GM18517 (cell line): ENCODE data around the gene CGB2.
"Not testable (repeated sequence)": the region's sequence is repeated elsewhere in the genome, so short reads cannot be mapped to it uniquely, and the experiment has no call there.

Source experiments
- ATAC-seq: cut with Tn5 transposase; IDR thresholded peaks from one replicate; pipeline ENCODE4 v1.9.1; 2021; ENCODE audit warnings: mild to moderate bottlenecking, moderate library complexity; ENCODE audit not compliant: unreplicated experiment

CGB2 gene

DNA sequence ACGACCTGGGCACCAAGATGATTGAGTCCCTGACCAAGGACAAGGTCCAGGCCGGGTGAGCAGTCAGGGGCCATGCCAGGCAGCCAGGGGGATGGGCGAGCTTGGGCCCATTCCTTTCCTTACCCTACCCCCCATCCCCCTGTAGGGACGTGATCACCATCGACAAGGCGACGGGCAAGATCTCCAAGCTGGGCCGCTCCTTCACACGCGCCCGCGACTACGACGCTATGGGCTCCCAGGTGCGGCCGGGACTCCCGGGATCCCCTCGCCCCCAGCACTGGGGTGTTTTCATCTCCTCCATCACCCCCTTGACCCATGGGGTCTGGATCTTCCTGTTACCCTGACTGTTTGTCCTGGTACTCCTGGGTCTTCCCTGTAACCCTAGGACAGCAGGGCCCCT lies 21.9 kb upstream of the CGB2 start:
- no peak for ATAC-seq

- ATAC-seq = no peak
Measured at GRCh38 chr19:49010453-49010852, 21.2 kb upstream of the CGB2 start.

- no peak for ATAC-seq
Measured at GRCh38 chr19:49011194-49011593, 20.5 kb upstream of the CGB2 start.

- ATAC-seq = no peak
Measured at GRCh38 chr19:49014123-49014869, 17.4 kb upstream of the CGB2 start.

DNA sequence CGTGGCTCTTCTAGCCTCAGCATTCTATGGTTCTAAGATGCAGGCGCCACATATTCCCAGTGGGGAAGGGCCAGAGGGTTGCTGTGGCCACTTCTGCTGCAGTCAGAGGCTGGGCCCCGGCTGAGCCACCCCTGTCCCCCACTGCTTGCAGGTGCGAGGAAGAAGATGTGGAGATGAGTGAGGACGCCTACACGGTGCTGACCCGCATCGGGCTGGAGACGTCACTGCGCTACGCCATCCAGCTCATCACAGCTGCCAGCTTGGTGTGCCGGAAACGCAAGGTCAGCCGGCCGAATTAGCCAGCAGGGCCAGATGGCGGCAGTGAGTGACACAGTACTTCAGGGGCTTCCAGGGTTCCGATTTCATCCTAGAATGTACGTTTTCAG lies 16.8 kb upstream of the CGB2 start:
- ATAC-seq = no peak

- no peak for ATAC-seq
Measured at GRCh38 chr19:49016067-49016839, 15.4 kb upstream of the CGB2 start.

DNA sequence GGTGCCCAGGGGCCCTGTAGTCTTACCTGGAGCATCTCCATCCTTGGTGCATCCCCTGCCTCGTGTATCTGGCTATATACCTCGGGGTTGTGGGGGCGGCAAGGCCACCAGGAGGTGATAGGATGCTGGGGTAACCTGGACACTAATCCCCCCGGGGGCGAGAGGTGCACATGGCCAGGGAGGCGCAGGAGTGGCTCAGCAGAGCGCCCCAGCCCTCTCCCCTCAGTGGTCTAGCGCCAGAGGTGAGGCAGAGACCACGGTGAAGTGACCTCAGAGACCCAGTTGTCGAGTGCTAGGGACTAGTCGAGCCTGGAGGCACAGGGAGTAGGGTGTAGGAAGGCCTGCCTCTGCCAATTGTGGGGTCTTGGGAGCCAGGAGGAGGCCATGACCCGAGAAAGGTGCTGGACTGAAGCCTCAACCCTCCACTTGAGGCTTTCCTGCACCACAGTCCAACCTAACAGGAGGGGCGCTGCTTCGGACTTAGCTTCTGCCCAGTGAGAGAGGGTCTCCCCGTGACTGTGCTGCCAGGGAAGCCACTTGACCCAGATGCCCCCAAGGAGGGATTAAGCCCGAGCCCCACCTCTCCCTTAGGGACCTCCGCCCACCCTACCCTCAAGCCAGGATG lies 14.5 kb upstream of the CGB2 start, which contains the start of gene LHB:
Gene LHB, minus strand, starts transcription at position 51 of the 625 bp plus-strand sequence. Its CDS starts 10 bp downstream, at position 41.
- no peak for ATAC-seq

DNA sequence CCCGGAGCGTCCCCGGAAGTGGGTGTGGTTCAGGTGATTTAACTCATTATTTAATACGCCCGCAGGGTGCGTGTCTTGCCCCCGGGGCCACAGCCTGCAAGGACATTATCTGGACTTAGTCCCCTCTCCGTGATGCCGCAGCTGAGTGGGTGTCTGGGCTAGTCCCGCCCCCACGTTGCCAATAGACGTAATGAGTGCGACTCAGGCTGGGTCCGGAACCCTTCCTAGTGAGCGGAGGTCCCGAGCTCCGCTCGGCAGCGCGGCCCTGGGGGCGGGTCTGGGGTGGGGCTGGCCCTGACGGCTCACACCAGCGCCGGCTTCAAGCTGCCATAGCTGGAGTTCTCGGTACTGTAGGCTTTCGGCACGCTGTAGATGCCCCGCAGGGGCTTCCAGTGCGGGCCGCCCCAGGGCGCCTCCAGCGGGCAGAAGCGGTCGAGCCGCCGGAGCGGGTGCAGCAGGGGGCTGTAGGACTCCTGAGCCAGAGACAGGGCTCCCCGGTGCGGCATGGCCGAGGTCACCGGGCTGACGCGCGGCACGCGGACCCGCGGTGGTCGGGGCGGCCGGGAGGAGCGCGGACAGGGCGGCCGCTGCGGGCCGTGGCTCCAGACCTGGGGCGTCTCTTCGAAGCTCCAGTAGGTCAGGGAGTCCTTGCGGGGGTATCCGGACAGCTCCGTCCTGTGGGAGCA lies 13.9 kb upstream of the CGB2 start:
- no peak for ATAC-seq

- ATAC-seq = not testable (repeated sequence)
Measured at GRCh38 chr19:49018388-49019241, 13.1 kb upstream of the CGB2 start.

DNA sequence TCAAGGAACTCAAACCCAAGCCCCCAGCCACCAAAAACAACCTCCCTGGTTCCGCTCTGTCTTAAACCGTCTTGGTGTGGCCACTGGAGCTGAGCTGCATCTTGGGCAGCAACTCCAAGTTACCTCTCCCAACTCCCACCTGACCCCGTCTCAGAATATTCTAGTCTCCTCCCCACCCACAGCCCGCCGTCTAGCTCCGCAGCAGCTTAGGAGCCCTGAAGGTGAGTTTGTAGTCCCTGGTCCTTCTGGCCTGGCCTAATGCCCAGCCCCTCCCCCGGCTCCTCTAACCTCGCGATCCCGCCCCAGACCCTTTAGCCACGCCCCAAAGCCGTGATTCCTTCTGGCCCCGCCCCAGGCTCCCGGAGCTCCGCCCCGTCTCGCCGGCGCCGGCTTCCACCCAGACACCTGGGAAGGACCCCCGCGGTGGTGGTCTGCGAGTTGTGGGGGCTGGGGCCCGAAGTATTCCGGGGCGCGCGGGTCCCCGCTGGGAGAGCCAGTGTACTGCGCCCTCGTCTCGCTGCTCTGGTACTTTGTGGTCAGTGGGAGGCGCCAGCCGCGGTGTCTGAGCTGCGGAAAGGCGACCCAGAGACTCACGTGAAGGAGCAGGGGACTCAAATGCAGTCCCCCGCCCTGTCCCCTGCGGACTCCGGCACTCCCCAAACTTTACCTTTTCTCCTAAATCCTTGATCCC lies 12.3 kb upstream of the CGB2 start:
- ATAC-seq = no peak

DNA sequence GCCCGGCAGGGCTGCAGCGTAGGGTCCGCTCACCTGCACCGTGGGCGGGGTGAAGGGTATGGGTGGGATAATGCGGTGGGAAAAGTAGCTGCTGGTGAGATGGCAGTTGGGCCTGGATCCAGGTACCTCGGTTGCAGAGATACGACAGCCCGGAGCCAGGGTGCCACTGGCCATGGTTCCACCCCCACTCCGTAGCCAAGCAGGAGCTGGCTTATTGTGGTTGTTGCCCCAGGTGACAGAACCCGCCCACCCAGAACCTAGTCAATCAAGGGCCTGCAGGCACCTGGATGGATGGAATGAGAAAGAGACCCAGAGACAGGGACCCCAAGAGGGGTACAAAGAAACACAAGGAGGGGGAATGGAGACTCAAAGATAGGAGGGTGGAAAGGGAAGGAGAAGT lies 11.3 kb upstream of the CGB2 start:
- ATAC-seq = no peak

- no peak for ATAC-seq
Measured at GRCh38 chr19:49020931-49021895, 10.5 kb upstream of the CGB2 start.

DNA sequence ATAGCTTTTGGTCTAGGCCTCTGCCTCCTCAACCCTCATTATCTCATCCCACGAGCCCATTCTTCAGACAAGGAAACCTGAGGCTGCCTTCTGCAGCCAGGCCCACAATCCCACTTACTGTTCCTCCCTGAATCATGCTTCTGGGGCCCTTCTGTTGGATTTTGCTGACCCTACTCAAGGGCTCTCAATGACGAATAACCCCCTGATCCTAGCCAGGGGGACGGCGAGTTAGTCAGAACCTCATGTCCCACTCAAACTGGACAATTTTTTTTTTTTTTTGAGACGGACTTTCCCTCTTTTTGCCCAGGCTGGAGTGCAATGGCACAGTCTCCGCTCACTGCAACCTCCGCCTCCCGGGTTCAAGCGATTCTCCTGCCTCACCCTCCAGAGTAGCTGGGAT lies 9.6 kb upstream of the CGB2 start:
- ATAC-seq = no peak

GRCh38 chr19:49024233-49024632 lies 7.5 kb upstream of the CGB2 start, which contains the start of gene CGB3:
Gene CGB3, minus strand, starts transcription at chr19:49024333. Its CDS starts 362 bp downstream, at chr19:49023971.
- not testable (repeated sequence) for ATAC-seq

DNA sequence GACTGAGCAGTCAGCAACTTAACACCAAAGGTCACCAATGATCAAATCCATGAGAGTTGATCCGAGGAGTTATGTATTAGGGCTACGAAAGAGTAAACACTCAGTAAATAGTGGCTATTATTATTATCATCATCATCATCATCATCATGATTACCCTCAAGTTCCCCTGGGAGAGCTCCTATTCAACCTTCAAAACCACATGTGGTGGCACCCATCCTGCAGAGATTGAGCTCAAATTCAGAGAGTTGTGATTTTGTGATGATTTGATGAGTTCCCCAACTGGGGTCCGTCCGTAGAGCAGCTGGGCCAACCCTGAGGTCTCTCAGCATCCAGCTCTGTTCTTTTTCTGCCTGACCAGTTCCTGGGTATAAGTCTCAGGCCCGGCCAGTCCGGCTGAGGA lies 6.6 kb upstream of the CGB2 start:
- not testable (repeated sequence) for ATAC-seq

GRCh38 chr19:49025599-49025998 lies 6.1 kb upstream of the CGB2 start:
- ATAC-seq = not testable (repeated sequence)

DNA sequence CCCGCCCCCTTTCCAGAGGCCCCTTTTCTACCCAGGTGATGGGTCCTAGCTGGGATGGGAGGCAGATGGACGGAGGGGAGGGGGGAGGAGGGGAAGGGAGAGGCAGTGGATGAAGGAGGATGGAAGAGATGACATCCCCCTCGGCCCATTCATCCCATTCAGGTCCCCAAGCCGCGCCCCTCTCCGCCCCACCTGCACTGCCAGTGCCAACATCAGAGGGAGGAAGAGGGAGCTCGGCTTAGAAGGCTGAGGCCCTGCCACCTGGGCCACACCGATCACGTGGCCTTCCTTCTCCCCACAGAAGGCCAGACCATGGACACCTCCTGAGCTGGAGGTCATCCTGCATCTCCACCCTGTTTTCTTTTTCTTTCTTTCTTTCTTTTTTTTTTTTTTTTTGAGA lies 3.0 kb upstream of the CGB2 start:
- ATAC-seq = not testable (repeated sequence)

- ATAC-seq = not testable (repeated sequence)
Measured at GRCh38 chr19:49029749-49030148, 1.9 kb upstream of the CGB2 start.
